HL-60 (cell line): ENCODE results near the gene FBRS.

Source experiments
- CTCF ChIP-seq: IDR thresholded peaks from one replicate; pipeline ENCODE4 v1.5.1; 2011; ENCODE audit warnings: low read length, control low read depth, inconsistent platforms; ENCODE audit not compliant: insufficient read depth
- GABPA ChIP-seq: IDR thresholded peaks from 2 replicates; pipeline ENCODE4 v1.6.1; 2012; ENCODE audit warnings: low read depth
- POLR2AphosphoS5 ChIP-seq: IDR thresholded peaks from 2 replicates; pipeline ENCODE4 v1.6.1; 2012; ENCODE audit warnings: low read depth

DNA sequence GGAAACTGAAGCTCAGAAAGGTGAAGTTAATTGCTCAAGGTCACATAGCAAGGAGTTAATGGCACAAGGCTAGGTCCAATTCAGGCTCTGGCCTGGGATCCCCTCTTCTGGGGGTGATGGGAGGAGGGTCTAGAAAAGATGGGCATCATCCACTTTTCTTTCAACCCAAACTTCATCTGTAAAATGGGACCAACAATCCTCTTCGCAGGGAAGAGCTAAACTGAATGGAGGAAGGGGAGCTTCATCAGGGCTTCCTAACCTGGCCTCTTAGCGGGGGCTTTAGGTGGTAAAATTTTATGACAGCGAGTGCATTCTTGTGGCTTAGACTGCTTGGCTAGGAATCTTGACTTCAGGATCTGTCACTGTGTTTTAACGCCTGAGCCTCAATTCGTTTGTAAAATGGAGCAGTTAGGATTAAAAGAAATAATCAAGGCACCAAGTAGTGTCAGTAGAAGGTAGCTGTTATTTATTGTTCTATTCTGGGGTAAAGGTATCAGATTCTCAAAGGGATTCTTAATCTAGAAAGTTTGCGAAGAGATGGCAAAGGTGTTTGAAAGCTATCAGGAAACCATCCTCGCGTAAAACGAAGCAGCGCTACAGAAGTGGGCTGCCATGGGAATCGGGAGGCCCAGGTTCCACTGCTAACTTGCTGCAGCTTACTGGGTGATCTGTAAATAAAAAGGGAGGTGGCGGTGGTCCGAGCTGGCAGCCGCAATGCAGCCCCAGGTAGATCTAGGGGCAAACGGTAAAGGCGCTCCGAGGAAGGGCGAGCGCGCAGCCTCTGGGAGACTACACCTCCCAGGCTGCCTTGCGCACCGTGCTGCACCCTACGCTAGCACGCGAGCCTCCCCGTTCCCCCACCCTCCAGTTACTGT, 39.3 kb downstream of the FBRS start:
- TF ChIP-seq POLR2AphosphoS5 (no peak), CTCF (no peak), GABPA (no peak)
